Adipose tissue (tissue), 3 donors: ENCODE data around the gene TNNC1. TPM values are rescaled to one million over a fixed set of nuclear protein-coding genes. Genes with fewer than 3 reads are reported as not detected.

ENCODE experiments used
- H3K27ac ChIP-seq: one replicate; pipeline ENCODE4 v1.5.1; 2013; ENCODE audit warnings: low read depth, low read length
- whole genome bisulfite sequencing, 3 donors: extraction: QIAGEN DNeasy Blood & Tissue Kit; methylation state at CpG; one replicate each; pipeline ENCODE4 v1.1.7; 2013; 5-methylcytosine and 5-hydroxymethylcytosine counted together
- polyA plus RNA-seq, 3 donors: library from polyadenylated mRNA; stranded (reverse); fragments of 200-250 nt; gene quantifications; one replicate each; pipeline ENCODE4 v1.2.3, GENCODE V29; 2013
- donor health status: healthy with polysubstance abuse.
- donor health status: Bipolar disorder and iron deficiency.
- donor health status: healthy.

The TNNC1 gene
- 10 to 100 TPM in 2 of 3 donors, 1 to 10 TPM in 1; 1.1 to 14.8 (median 11.6) TPM for polyA plus RNA-seq

GRCh38 chr3:52453496-52454249 lies at the start of gene TNNC1:
Gene TNNC1 (minus strand): TSS chr3:52454041. CDS start chr3:52454015, 26 bp downstream.
- 67 to 76% (median 73%) methylated on average over 16 of the region's 16 CpGs for WGBS, 3 donors
- H3K27ac ChIP-seq = no peak within 1 kb of the TSS

GRCh38 chr3:52502808-52503350 lies 49.0 kb upstream of the TNNC1 start:
- H3K27ac ChIP-seq = no peak overlapping the region
- WGBS, 3 donors = 94 to 96% (median 96%) methylated on average over 11 of the region's 11 CpGs

GRCh38 chr3:52502001-52502400 lies 48.2 kb upstream of the TNNC1 start:
- H3K27ac ChIP-seq = no peak overlapping the region
- WGBS, 3 donors = 89 to 93% (median 92%) methylated on average over 9 to 11 of the region's 11 CpGs

- 91 to 96% (median 91%) methylated on average over 11 of the region's 11 CpGs for WGBS, 3 donors
- no peak overlapping the region for H3K27ac ChIP-seq
Observed at GRCh38 chr3:52501046-52501445, 47.2 kb upstream of the TNNC1 start.

- 41 to 81% (median 53%) methylated on average over 24 of the region's 24 CpGs for WGBS, 3 donors
- peak overlapping the region; percentile 43 for H3K27ac ChIP-seq
Observed at GRCh38 chr3:52498137-52499054, 44.6 kb upstream of the TNNC1 start.

- 48 to 69% (median 56%) methylated on average over 16 of the region's 16 CpGs for WGBS, 3 donors
- H3K27ac ChIP-seq = no peak overlapping the region
Observed at GRCh38 chr3:52495777-52496602, 42.1 kb upstream of the TNNC1 start.

- H3K27ac ChIP-seq = peak within 1 kb of the TSS; percentile 71
- WGBS, 3 donors = 26 to 64% (median 33%) methylated on average over 25 of the region's 25 CpGs
Observed at GRCh38 chr3:52494886-52495495, 41.1 kb upstream of the TNNC1 start, which contains the start of gene STAB1. Gene STAB1 (plus strand): TSS chr3:52495338. CDS start chr3:52495414, 76 bp downstream.

GRCh38 chr3:52494445-52494844 lies 40.6 kb upstream of the TNNC1 start:
- WGBS, 3 donors = 69 to 78% (median 76%) methylated on average over 7 of the region's 7 CpGs
- H3K27ac ChIP-seq = no peak overlapping the region

- 92 to 95% (median 93%) methylated on average over 7 of the region's 7 CpGs for WGBS, 3 donors
Observed at GRCh38 chr3:52493232-52494017, 39.6 kb upstream of the TNNC1 start.

GRCh38 chr3:52492059-52492458 lies 38.2 kb upstream of the TNNC1 start:
- H3K27ac ChIP-seq = no peak overlapping the region
- WGBS, 3 donors = 92 to 95% (median 94%) methylated on average over 21 of the region's 21 CpGs

More at GRCh38 chr3:52493232-52494017, 39.6 kb upstream of the TNNC1 start:
- no peak overlapping the region for H3K27ac ChIP-seq

GRCh38 chr3:52490939-52491526 lies 37.2 kb upstream of the TNNC1 start:
- WGBS, 3 donors = 55 to 85% (median 60%) methylated on average over 23 of the region's 23 CpGs
- H3K27ac ChIP-seq = no peak overlapping the region

GRCh38 chr3:52490035-52490938 lies 36.4 kb upstream of the TNNC1 start:
- no peak overlapping the region for H3K27ac ChIP-seq
- 65 to 89% (median 69%) methylated on average over 21 to 22 of the region's 22 CpGs for WGBS, 3 donors

- H3K27ac ChIP-seq = no peak overlapping the region
- 93 to 97% (median 93%) methylated on average over 18 of the region's 18 CpGs for WGBS, 3 donors
Observed at GRCh38 chr3:52489453-52489852, 35.6 kb upstream of the TNNC1 start.

GRCh38 chr3:52488746-52489145 lies 34.9 kb upstream of the TNNC1 start:
- H3K27ac ChIP-seq = no peak overlapping the region
- WGBS, 3 donors = 89 to 96% (median 94%) methylated on average over 3 of the region's 3 CpGs

- 96% methylated on average over 59 of the region's 59 CpGs for WGBS, 3 donors
- H3K27ac ChIP-seq = no peak overlapping the region
Observed at GRCh38 chr3:52487788-52488691, 34.2 kb upstream of the TNNC1 start.
